HL-60 (cell line): Measurements from ENCODE around the gene KNL1.
"Not testable (repeated sequence)": the region's sequence is repeated elsewhere in the genome, so short reads cannot be mapped to it uniquely, and the experiment has no call there.

Experiments used
- DNase-seq, 2 experiments: peaks; one replicate each; pipeline ENCODE4 v3.0.0-alpha.2; 2010 to 2020; ENCODE audit warnings: low read depth in 1 of 2, low spot score in 1 of 2
- H3K27ac ChIP-seq: fragments of 250-450 bp; sonication (Bioruptor Pico); replicated peaks from 2 replicates; pipeline ENCODE4 v1.5.1; 2020; ENCODE audit warnings: mild to moderate bottlenecking, moderate library complexity
- H3K27me3 ChIP-seq: fragments of 250-450 bp; sonication (Bioruptor Pico); 2 replicates; pipeline ENCODE4 v1.5.1; 2021; ENCODE audit warnings: mild to moderate bottlenecking, moderate library complexity; ENCODE audit not compliant: insufficient read depth, poor library complexity, severe bottlenecking
- H3K4me3 ChIP-seq: replicated peaks from 2 replicates; pipeline ENCODE4 v1.5.1; 2011; ENCODE audit warnings: mild to moderate bottlenecking, control low read depth, low read length; ENCODE audit not compliant: insufficient read depth
- GABPA ChIP-seq: IDR thresholded peaks from 2 replicates; pipeline ENCODE4 v1.6.1; 2012; ENCODE audit warnings: low read depth
- POLR2AphosphoS5 ChIP-seq: IDR thresholded peaks from 2 replicates; pipeline ENCODE4 v1.6.1; 2012; ENCODE audit warnings: low read depth
- SPI1 ChIP-seq: IDR thresholded peaks from 2 replicates; pipeline ENCODE4 v1.6.1; 2012; ENCODE audit warnings: low read depth, mild to moderate bottlenecking, borderline replicate concordance
- TF ChIP-seq, protein P1 (sequence below): IDR thresholded peaks from one replicate; pipeline ENCODE4 v1.5.1; 2011; ENCODE audit warnings: low read length, control low read depth, inconsistent platforms; ENCODE audit not compliant: insufficient read depth
- TF ChIP-seq, protein P2 (sequence below): IDR thresholded peaks from 2 replicates; pipeline ENCODE4 v1.6.1; 2012; ENCODE audit warnings: low read depth; ENCODE audit not compliant: insufficient replicate concordance

Gene KNL1

DNA sequence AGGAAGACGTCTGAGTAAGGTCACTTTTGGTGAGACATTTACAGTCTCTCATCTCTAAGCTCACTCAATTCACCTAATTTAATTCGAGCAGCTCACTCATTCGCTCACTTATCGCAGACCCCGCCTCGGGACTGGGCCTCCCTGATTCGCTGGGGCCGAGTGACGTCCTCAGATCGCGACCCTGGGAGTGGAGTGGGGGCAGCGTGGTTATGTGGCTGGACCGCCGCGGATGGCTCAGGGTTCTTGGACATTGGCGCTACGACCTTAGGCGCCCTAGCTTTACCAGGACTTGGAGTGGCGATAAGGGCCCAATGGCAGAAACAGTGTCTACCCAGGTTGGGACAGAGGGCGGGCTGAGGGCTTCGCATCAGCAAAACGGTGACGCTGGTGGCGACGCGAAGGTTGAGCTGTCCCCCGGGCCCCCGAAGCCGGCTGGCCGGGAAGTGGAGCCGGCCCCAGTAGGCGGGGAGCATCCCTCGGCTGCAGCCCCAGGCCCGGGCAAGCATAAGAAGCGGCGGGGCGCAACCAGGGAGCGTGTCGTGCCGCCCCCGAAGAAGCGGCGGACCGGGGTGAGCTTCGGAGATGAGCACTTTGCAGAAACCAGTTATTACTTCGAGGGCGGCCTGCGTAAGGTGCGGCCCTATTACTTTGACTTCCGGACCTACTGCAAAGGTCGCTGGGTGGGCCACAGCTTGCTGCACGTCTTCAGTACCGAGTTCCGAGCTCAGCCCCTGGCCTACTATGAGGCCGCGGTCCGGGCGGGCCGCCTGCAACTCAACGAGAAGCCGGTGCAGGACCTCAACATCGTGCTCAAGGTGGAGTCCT is 24.7 kb upstream of the KNL1 start, which contains the start of gene RPUSD2:
Gene RPUSD2, plus strand, starts transcription at position 171 of the 825 bp plus-strand sequence. Its CDS starts 39 bp downstream, at position 210.
- peak within 1 kb of the TSS; percentile 75 for H3K27ac ChIP-seq
- no peaks in the 10 kb centered on the region for H3K27me3 ChIP-seq
- TF ChIP-seq SPI1 (no peak), POLR2AphosphoS5 (peak; percentile 95)
- DNase-seq = peak; percentile 89 to 96
- peak within 1 kb of the TSS; percentile 93 for H3K4me3 ChIP-seq

DNA sequence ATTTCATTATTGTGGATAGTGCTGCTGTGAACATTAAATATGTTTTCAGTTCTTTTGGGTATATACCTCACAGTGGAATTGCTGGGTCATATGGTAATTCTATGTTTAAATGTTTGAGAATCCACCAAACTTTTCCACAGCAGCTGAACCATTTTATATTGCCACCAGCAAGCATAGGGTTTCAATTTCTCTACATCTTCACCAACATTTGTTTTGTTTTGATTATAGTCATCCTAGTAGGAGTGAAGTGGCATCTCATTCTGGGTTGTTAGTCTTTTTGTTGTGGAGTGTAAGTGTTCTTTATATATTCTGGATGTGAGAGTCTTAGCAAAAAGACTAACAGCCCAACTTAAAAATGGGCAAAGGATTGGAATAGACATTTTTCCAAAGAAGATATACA is 18.9 kb upstream of the KNL1 start:
- no peak for DNase-seq
- Histone ChIP-seq H3K27ac (no peak overlapping the region), H3K4me3 (no peak overlapping the region), H3K27me3 (no peaks in the 10 kb centered on the region)
- TF ChIP-seq POLR2AphosphoS5 (no peak), SPI1 (no peak), GABPA (no peak)
- TF ChIP-seq, protein P1, sequence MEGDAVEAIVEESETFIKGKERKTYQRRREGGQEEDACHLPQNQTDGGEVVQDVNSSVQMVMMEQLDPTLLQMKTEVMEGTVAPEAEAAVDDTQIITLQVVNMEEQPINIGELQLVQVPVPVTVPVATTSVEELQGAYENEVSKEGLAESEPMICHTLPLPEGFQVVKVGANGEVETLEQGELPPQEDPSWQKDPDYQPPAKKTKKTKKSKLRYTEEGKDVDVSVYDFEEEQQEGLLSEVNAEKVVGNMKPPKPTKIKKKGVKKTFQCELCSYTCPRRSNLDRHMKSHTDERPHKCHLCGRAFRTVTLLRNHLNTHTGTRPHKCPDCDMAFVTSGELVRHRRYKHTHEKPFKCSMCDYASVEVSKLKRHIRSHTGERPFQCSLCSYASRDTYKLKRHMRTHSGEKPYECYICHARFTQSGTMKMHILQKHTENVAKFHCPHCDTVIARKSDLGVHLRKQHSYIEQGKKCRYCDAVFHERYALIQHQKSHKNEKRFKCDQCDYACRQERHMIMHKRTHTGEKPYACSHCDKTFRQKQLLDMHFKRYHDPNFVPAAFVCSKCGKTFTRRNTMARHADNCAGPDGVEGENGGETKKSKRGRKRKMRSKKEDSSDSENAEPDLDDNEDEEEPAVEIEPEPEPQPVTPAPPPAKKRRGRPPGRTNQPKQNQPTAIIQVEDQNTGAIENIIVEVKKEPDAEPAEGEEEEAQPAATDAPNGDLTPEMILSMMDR = no peak

DNA sequence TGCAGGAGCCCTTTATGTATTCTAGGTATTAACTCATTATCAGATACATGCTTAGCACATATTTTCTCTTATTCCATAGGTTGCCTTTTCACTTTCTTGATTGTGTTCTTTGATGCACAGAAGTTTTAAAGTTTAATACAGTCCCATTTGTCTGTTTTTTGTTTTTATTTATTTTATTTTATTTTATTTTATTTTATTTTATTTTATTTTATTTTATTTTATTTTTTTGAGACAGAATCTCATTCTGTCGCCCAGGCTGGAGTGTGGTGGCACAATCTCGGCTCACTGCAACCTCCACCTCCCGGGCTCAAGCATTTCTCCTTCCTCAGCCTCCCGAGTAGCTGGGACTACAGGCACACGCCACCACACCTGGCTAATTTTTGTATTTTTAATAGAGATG is 17.1 kb upstream of the KNL1 start:
- H3K27me3 ChIP-seq, DNase-seq, H3K27ac ChIP-seq, H3K4me3 ChIP-seq: not testable (repeated sequence)

DNA sequence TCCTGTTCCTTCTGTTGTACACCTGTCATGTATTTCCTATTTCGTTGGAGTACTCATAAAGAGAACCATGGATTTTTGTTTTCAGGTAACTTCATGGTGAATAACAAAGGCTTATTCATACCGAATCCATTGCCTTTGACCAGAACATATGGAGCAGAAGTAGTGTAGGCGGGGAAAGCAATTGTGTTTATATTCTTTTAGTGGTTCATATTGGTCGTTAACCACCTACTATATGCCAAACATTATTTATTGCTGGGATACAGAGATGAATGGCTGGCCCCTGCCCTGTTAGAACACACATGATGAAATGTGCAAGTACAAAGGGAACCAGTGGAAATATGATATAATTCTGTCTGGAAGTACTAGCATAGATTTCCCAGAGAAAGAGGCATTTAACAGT is 15.2 kb upstream of the KNL1 start:
- no peak overlapping the region for H3K4me3 ChIP-seq
- TF ChIP-seq, protein P2, sequence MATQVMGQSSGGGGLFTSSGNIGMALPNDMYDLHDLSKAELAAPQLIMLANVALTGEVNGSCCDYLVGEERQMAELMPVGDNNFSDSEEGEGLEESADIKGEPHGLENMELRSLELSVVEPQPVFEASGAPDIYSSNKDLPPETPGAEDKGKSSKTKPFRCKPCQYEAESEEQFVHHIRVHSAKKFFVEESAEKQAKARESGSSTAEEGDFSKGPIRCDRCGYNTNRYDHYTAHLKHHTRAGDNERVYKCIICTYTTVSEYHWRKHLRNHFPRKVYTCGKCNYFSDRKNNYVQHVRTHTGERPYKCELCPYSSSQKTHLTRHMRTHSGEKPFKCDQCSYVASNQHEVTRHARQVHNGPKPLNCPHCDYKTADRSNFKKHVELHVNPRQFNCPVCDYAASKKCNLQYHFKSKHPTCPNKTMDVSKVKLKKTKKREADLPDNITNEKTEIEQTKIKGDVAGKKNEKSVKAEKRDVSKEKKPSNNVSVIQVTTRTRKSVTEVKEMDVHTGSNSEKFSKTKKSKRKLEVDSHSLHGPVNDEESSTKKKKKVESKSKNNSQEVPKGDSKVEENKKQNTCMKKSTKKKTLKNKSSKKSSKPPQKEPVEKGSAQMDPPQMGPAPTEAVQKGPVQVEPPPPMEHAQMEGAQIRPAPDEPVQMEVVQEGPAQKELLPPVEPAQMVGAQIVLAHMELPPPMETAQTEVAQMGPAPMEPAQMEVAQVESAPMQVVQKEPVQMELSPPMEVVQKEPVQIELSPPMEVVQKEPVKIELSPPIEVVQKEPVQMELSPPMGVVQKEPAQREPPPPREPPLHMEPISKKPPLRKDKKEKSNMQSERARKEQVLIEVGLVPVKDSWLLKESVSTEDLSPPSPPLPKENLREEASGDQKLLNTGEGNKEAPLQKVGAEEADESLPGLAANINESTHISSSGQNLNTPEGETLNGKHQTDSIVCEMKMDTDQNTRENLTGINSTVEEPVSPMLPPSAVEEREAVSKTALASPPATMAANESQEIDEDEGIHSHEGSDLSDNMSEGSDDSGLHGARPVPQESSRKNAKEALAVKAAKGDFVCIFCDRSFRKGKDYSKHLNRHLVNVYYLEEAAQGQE = no peak
- TF ChIP-seq SPI1 = no peak
- TF ChIP-seq POLR2AphosphoS5 = no peak
- no peaks in the 10 kb centered on the region for H3K27me3 ChIP-seq
- DNase-seq = no peak
- no peak overlapping the region for H3K27ac ChIP-seq

DNA sequence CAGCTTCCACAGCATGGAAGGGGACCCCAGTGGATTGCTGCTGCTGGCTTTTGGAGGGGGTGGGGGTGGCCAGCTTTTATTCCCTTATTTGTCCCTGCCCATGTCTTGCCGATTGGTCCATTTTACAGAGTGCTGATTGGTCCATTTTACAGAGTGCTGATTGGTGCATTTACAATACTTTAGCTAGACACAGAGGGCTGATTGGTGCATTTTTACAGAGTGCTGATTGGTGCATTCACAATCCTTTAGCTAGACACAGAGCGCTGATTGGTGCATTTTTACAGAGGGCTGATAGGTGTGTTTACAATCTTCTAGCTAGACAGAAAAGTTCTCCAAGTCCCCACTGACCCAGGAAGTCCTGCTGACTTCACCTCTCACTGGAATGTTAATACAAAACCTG is 12.3 kb upstream of the KNL1 start:
- not testable (repeated sequence) for H3K4me3 ChIP-seq, DNase-seq, H3K27ac ChIP-seq, H3K27me3 ChIP-seq

DNA sequence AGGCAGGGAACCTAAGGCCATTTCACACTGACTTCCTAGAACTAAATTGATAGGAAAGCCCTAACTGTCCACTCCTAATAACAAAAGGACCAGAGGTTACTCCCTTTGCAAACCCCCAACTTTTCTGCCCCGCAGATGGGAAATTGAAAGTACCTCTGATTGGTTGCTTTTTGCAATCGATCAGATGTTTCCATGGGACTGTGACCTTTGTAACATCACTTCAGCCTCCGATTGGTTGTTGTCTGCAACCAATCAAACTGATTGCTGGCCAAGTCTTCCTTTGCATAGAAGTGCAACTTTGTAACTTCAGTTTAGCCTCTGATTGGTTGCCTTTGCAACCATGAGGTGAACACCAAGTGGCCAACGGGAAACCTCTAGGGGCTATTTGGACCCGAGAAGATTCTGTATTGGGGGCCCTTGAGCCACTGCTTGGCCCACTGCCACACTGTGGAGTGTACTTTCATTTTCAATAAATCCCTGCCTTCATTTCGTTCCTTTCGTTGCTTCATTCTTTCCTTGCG is 11.3 kb upstream of the KNL1 start:
- H3K27me3 ChIP-seq = no peaks in the 10 kb centered on the region
- no peak for TF ChIP-seq SPI1
- peak; percentile 36 to 49 for DNase-seq
- 0 out of 2 replicates have a peak overlapping the region, but pooled peaks have one; percentile 17 for H3K27ac ChIP-seq
- peak overlapping the region; percentile 31 for H3K4me3 ChIP-seq

DNA sequence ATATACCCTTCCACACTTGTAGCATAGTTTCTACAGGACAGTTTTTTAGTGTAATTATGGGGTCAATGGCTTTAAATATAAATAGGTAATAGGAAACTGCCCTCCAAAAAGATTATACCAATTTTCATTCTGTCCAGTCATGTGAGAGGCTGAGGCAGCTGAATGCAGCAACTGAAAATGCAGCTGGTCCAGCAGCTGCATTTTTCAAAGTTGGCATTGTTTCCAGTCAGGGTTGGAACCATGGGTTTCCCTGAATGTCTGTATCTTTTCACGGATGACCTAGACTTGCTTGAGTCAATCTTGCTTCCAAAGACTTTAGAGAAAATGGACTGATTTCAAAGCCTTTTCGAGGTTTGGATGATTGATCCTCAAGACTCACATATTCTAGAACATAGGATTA is 9.9 kb upstream of the KNL1 start:
- TF ChIP-seq, protein P2 = no peak
- no peak for TF ChIP-seq GABPA
- no peak for DNase-seq
- Histone ChIP-seq H3K27me3 (no peaks in the 10 kb centered on the region), H3K27ac (no peak overlapping the region), H3K4me3 (no peak overlapping the region)
